HG03558 (cell line): ENCODE data around the gene MIS12.
A peak's percentile ranks its signal among the peaks of the same experiment; 100 is the strongest.

Source experiments
- ATAC-seq: cut with Tn5 transposase; IDR thresholded peaks from one replicate; pipeline ENCODE4 v1.9.1; 2021; ENCODE audit warnings: moderate number of reproducible peaks; ENCODE audit not compliant: unreplicated experiment; ENCODE audit errors: extremely low read depth

The MIS12 gene, protein sequence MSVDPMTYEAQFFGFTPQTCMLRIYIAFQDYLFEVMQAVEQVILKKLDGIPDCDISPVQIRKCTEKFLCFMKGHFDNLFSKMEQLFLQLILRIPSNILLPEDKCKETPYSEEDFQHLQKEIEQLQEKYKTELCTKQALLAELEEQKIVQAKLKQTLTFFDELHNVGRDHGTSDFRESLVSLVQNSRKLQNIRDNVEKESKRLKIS

DNA sequence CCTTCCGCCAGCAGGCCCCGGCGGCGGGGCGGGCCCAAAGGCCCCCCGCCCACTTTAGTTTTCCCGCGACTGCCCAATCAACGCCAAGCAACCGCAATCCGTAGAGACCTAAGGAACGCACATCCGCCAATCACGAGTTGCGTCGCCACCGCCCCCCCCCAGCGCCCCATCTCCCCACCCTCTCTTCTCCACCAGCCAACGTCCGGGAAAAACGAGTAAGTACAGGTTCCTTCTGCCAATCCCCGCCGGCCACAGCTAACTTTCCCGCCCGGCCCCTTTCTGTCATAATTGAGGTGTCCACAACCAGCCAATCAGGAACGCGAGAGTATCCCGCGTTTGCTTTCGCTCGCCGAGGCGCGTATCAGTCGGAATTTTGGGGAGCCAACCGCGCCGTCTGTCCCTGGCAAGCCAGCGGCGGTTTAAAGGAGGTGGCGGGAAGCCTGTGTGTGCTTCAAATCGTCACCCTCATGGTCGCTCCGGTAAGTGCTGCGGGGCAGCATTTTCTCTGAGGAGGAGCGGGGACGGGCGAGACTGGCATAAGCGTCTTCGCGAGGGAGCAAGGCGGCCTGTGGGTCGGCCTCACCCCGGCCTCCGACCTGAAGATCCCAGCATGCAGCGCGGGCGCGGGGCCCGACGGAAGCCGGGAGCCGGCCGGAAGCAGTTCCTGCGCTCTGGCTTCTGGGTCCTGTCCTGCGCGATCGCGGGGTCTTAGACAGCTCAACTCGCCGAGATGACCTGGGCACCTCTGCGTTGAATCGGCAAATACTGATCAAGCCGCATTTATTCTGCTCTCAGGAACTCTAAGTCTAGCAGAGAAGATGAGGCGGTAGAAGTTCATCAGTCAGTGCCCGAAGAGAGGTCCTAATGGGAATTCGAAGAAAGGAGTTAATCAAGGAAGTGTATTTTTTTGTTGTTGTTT lies at the start of gene MIS12:
Gene MIS12 (plus strand): TSS at position 361 of the 919 bp plus-strand sequence. CDS start 2,297 bp downstream, outside the sequence.
- ATAC-seq: peak; percentile 55

DNA sequence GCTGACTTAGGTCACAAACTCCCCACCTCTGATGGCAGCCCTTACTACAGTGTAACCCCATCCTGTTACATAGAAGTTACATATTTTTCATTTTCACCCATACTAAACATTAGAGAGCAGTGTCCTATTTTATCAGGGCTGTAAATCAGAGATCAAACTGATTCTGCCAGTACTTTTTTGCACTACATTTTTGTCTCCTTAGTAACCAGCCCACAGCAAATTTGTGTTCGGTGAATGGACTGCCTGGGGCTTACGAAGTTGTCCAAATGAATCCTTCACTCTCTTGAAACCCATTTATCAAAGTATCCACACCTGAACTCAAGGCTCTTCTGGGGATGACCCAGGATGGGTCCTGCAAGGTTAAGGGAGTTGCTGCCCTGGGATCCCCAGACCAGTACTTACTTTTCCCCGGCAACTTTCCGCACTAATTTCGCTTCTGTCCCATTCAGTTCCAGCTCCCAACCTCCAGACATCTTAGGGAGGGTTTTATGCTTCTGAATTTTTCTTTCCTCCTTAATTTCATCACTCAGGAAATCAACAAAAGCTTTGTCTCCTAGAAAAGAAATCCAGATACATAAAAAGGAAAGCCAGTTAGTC lies 48.5 kb upstream of the MIS12 start:
- ATAC-seq: no peak

DNA sequence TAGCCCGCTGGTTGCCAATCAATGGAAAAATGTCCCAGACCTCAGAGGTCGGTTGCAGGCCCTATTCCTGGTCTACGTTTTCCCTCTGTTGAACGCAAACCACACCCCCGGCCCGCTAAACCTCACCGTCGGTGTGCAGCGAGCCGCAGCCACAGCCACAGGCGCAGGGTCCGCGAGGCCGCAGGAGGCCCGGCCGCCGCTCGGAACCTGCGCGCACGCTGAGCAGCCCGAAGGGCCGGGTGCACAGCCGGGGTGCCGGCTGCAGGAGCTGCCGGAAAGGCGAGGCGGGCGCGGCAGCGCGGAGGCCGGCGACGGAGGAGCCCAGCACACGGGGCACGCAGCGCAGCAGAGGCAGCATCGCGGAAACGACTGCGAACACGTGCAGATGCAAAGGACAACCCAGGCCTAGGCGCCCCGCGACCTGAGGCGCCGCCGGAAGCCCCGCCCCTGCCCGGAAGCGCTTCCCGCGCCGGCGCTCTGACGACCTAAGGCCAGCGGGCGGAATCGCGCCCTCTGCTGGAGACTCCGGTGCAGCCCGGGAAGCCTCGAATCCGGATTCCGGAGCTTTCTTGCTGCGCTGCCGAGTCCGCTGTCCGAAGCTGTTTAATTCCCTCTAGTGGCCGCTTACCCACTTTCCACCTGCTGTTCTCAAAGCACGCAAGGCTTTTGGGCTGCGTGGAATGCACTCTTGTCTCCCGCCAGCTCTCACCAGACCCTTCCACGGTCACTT lies 47.5 kb upstream of the MIS12 start, which contains the start of gene C1QBP:
Gene C1QBP (minus strand): TSS at position 440 of the 730 bp plus-strand sequence. CDS start 82 bp downstream, at position 358.
- no peak for ATAC-seq

DNA sequence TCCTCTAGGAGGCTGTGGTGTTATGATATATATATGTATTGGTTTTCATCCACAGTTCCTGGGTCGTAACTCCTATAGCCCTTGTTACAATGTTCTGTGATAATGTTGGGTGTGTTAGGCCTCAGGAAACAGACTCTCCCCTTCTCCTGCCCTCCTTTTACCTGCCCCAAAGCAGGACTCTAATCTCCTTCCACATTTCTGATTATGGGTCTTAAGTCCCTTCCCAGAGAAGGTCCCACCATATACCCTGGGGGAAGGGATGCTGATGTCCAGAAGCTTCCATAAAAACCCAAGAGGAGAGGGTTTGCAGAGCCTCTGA lies 47.0 kb upstream of the MIS12 start:
- no peak for ATAC-seq

DNA sequence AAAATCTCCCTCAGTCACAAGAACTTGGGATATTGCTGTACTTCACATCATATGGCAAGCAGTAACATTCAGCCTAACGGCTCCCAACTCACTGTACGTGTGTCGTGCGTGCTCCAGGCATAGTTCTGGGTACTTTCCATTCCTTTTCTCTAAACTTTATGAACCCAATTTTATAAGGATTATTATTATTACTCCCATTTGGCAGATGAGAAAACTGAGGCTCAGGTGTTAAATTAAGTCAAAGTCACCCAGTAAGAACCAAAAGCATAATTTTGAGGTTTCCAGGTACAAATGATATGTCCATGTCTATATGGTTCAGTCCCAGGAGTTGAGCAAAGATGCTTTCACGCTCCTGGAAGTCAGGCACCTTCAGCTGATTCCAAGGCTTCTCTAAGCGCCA lies 42.6 kb upstream of the MIS12 start:
- no peak for ATAC-seq

DNA sequence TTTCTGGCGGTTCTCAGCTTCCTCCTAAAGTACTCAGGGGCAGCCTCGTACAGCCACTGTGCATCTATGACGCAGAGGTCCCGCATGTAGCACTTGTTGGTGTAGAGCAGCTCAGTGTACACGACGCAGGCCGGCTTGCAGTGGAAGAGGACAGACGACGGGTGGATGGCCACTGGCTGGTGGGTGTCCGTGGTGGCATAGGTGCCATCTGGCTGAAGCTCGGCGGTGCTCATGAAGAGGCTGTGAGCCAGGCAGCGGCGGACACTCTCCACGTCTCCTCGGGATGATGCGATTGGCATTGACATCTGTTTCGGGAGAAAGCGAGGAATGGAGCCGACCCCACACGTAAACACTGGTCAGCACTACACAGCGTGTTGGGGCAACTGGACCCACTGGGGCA lies 42.2 kb upstream of the MIS12 start:
- ATAC-seq: no peak

GRCh38 chr17:5446786-5447185 lies 39.6 kb upstream of the MIS12 start:
- no peak for ATAC-seq

DNA sequence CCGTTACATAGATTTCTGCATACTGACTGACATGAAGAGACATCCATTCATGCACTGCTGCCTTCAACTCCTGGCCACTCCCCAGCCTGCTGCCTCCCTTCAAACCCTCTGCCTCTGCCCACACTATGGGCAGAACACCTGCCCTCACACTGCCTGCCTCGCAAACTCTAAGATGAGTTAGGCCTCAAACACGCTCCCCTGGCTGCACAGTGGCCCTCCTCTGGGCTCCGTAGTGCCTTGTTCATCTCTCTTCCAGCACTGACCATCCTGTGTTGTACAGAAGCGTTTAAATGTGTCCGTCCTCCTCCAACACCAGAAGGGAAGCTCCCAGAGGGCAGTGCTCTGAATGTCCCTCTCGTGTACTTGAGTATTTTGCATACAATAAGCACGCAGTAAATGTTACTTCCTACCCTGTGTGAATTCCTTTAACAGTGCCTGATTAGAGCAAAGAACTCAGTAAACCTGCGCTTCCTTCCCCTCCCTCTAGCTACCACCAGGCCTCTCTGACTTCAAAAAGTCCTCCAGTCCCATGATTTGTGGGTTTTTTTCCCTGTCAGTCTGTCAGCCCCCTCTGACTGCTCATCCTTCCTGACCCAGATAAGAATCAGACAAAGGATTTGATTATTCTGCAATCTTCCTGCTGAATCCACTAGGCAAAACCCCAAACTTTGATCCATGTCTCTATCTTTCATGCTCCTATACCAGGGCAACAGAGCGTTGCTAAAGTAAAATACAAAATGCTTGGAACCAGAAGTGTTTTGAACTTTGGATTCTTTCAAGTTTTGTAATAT lies 21.5 kb upstream of the MIS12 start:
- no peak for ATAC-seq

- no peak for ATAC-seq
Measured at GRCh38 chr17:5466295-5466694, 20.1 kb upstream of the MIS12 start.

GRCh38 chr17:5467416-5467815 lies 18.9 kb upstream of the MIS12 start:
- no peak for ATAC-seq

DNA sequence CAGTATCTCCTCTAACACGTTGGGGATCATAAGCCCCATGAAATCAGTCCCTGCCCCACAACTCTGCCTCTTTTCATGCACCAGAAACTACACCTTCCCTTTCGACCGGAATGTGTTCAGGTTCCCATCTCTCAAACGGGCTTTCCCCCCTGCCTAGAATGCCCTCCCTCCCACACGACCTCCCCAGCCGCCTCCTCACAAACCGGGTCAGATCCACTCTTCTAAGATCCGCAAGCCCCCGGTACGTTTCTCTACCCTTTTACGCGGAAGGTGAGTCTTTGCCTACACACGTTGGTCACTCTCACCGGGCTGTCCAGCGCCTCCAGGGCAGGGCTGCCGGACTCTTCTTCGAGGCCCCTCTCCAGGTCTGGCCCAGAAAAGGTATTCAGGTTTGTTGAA lies 18.3 kb upstream of the MIS12 start:
- ATAC-seq: no peak

DNA sequence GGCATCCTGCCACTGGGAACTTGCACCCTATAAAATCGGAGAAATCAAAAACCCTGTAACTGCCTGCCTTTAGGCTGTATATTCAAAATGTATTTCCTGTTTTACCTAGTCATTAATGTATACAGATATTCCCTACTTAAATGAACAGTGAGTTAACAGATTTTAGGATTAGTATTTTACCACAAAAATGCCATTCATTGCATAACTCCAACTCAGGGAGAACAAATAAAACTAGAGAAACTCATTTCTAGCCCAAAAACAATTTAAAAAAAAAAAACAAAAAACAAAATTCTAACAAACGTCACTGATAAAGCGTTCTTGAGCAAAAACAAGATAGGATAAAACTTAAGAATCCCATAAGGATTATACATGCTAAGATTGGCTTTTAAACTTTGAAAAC lies 13.9 kb upstream of the MIS12 start:
- no peak for ATAC-seq

- ATAC-seq: no peak
Measured at GRCh38 chr17:5473906-5474305, 12.5 kb upstream of the MIS12 start.

DNA sequence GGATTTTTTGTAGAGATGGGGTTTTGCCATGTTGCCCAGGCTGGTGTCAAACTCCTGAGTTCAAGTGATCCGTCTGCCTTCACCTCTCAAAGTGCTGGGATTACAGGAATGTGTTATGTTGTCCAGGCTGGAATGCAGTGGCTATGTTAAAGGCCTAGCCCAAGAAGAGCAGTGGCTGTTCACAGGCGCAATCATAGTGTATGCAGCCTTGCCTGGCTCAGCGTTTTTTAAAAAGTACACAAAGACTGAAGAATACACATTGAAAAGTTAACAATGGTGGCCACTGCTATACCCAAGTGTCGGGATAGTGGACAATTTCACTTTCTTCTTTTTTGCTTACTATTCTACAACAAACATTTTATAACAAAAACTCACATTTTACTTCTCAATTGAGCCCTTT lies 7.4 kb upstream of the MIS12 start:
- ATAC-seq: no peak

DNA sequence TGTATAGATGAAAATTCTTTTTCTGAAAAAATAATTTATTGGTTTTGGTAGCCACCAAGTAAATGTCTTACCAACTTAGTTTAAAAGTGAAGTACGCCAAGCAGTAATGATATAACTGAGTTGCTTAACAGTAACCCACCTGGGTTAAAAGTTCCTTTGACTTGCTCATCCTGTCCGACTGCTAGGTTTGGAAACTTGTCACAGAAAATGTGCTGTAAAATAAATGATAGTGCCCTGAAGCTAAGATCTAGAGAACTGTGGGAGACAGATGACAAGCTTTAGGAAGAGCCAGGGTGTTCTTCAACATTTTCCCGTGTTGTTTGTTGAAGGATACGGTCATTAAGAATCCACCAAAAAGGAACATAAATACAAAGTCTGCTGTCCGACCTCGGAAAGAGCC lies 5.4 kb upstream of the MIS12 start:
- ATAC-seq: no peak

- ATAC-seq: no peak
Measured at GRCh38 chr17:5481451-5481850, 4.9 kb upstream of the MIS12 start.

DNA sequence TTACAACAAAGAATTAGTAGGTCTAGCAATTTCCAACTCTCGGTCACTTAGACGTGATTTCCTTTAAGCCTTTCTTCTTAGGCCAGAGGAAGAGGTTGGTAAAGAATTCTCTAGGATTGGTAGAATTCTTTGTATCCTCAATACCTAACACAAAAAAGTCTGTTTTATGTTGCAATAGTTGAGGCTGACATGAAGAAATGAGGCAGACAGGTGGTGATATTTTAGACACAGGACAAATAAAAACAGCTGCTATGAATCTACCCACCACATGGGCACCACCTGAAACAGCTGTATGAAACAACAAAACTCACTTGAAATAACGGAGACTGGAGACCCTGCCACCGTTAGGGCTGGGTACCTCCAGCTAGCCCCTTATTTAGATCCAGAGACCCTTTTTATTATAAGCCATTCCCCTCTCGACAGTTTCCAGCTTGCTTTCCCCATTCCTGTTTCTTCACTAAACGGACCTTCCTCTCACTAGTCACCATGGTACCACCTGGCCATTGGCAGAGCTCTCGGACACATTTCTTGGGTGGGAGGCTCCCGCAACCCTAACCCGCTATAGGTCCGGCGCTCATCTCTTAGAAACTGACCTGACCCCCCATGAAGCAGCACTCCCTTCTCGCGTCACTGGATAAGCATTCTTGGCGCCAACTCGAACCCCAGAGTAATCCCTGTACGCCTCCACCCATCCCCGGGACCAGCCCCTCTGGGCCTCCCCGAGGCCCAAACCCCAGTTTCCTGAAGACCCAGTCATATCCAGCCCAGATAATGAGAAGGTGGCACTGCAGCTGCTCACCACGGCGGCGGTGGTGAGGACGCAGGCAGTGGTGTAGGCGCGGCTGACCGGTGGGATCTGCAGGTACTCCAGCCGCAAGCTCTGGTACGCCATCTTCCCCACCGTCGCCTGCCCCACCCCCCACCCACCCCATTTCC lies 828 bp upstream of the MIS12 start, which contains the start of gene DERL2:
Gene DERL2 (minus strand): TSS at position 909 of the 936 bp plus-strand sequence. CDS start 17 bp downstream, at position 892.
- ATAC-seq: no peak

DNA sequence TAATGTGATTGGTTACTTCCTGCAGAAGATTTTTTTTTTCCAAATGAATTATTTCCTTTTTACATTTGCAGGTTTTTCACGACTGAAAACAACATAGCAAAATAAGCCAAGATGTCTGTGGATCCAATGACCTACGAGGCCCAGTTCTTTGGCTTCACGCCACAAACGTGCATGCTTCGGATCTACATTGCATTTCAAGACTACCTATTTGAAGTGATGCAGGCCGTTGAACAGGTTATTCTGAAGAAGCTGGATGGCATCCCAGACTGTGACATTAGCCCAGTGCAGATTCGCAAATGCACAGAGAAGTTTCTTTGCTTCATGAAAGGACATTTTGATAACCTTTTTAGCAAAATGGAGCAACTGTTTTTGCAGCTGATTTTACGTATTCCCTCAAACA lies 2.4 kb downstream of the MIS12 start:
- no peak for ATAC-seq

GRCh38 chr17:5492970-5493369 lies 6.6 kb downstream of the MIS12 start:
- no peak for ATAC-seq
